ENCODE results near the gene GYPA. TPM values are rescaled to one million over a fixed set of nuclear protein-coding genes. Genes with fewer than 3 reads are reported as not detected.
"Not testable (repeated sequence)": the region's sequence is repeated elsewhere in the genome, so short reads cannot be mapped to it uniquely, and the experiment has no call there.

The GYPA gene
- total and polyA plus RNA-seq, 12 donors = 0.11 to 0.90 TPM; not detected in 10

- 38 to 51% methylated on average over 5 of the region's 5 CpGs for WGBS, 2 donors
- intact Hi-C loops (cut with DNase I); ATAC-seq: not testable (repeated sequence)
Observed at GRCh38 chr4:144128709-144129320, 11.7 kb downstream of the GYPA start.

DNA sequence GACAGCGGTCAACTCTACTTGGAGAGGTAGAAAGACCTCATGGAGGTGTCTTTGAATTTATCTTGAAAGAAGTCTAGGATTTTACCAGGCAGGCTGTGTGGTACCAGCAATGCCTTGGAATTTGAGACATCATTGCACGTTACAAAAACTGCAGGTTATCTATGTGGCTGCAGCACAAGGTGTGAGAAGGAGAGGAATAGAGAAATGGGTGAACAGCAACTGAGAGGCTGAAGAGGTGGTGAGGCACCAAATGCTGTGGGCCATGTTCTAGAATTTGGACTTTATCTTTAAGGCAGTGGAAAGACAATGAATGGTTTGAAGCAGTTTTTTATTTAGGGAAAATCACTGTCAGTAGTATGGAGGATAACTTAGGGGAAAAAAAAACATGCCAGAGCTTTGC is 15.4 kb downstream of the GYPA start:
- intact Hi-C loops (cut with DNase I); H3K36me3 ChIP-seq; H3K27me3 ChIP-seq; H3K4me3 ChIP-seq; H3K4me1 ChIP-seq; H3K27ac ChIP-seq; ATAC-seq; DNase-seq; H3K9me3 ChIP-seq: not testable (repeated sequence)
- 43 to 44% methylated on average over 1 of the region's 2 CpGs for WGBS, 2 donors

More at GRCh38 chr4:144128709-144129320, 11.7 kb downstream of the GYPA start:
- not testable (repeated sequence) for H3K4me1 ChIP-seq, H3K4me3 ChIP-seq, H3K36me3 ChIP-seq, H3K27me3 ChIP-seq, H3K9me3 ChIP-seq, H3K27ac ChIP-seq, DNase-seq

- H3K4me1 ChIP-seq; intact Hi-C loops (cut with DNase I); H3K4me3 ChIP-seq; H3K27me3 ChIP-seq; H3K9me3 ChIP-seq; ATAC-seq; H3K36me3 ChIP-seq; H3K27ac ChIP-seq; DNase-seq: not testable (repeated sequence)
- 64 to 83% methylated on average over 4 of the region's 4 CpGs for WGBS, 2 donors
Observed at GRCh38 chr4:144123982-144124635, 16.4 kb downstream of the GYPA start.

- H3K4me3 ChIP-seq; intact Hi-C loops (cut with DNase I); ATAC-seq; H3K9me3 ChIP-seq; DNase-seq; H3K36me3 ChIP-seq; H3K27me3 ChIP-seq; H3K4me1 ChIP-seq; H3K27ac ChIP-seq: not testable (repeated sequence)
- WGBS, 2 donors = 69 to 83% methylated on average over 3 of the region's 3 CpGs
Observed at GRCh38 chr4:144123269-144123668, 17.2 kb downstream of the GYPA start.

GRCh38 chr4:144119752-144120151 is 20.8 kb downstream of the GYPA start:
- 64 to 70% methylated on average over 4 to 5 of the region's 5 CpGs for WGBS, 2 donors
- H3K9me3 ChIP-seq; intact Hi-C loops (cut with DNase I); H3K4me1 ChIP-seq; DNase-seq; H3K36me3 ChIP-seq; H3K4me3 ChIP-seq; ATAC-seq; H3K27ac ChIP-seq; H3K27me3 ChIP-seq: not testable (repeated sequence)

DNA sequence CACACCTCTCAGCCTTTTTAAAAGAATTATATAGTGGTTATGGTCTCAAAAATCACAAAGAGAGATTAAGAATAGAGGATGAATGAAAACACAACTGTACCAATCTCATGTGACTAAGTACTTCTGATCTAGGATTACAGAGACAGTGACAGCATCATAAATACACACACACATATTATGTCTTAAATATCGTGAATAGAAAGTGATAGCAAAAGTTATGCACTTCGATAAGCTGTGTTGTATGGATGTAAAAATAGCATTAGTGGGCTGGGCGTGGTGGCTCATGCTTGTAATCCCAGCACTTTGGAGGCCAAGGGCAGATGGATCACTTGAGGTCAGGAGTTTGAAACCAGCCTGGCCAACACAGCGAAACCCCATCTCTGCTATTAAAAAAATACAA is 25.0 kb downstream of the GYPA start:
- H3K36me3 ChIP-seq = no peaks in the 10 kb centered on the region
- no peak for TF ChIP-seq CTCF (IDR thresholded peaks at IDR 0.05)
- H3K9me3 ChIP-seq = no peaks in the 10 kb centered on the region
- WGBS, 2 donors = 58 to 65% methylated on average over 4 of the region's 4 CpGs
- ATAC-seq = no peak
- intact Hi-C loops (cut with DNase I) = no loop called here
- no peaks in the 10 kb centered on the region for H3K4me1 ChIP-seq
- DNase-seq = no peak
- H3K27ac ChIP-seq = no peak overlapping the region
- no peak overlapping the region for H3K4me3 ChIP-seq
- H3K27me3 ChIP-seq = peaks cover 0 to 7% (median 0%) of the 10 kb centered on the region in 7 donors

- no peaks in the 10 kb centered on the region for H3K9me3 ChIP-seq
- no peaks in the 10 kb centered on the region for H3K36me3 ChIP-seq
- peaks cover 0 to 7% (median 0%) of the 10 kb centered on the region in 7 donors for H3K27me3 ChIP-seq
- intact Hi-C loops (cut with DNase I) = no loop called here
- DNase-seq = no peak
- WGBS, 2 donors = 74 to 84% methylated on average over 2 of the region's 2 CpGs
- ATAC-seq = no peak
- no peak overlapping the region for H3K4me3 ChIP-seq
- H3K4me1 ChIP-seq = no peaks in the 10 kb centered on the region
- no peak overlapping the region for H3K27ac ChIP-seq
- TF ChIP-seq CTCF (IDR thresholded peaks at IDR 0.05) = no peak
Observed at GRCh38 chr4:144113546-144113945, 27.0 kb downstream of the GYPA start.
